NCI-H1105 (cell line): ENCODE data around the gene TSSK1B.
"Not testable (repeated sequence)": the region's sequence is repeated elsewhere in the genome, so short reads cannot be mapped to it uniquely, and the experiment has no call there.

Experiments used
- DNase-seq: peaks from one replicate; lab custom pipeline; 2025; lab: John Stamatoyannopoulos, UW

TSSK1B gene

GRCh38 chr5:113397986-113398385 is 36.8 kb downstream of the TSSK1B start:
- not testable (repeated sequence) for DNase-seq

GRCh38 chr5:113397046-113397445 is 37.7 kb downstream of the TSSK1B start:
- DNase-seq = no peak

GRCh38 chr5:113394658-113395057 is 40.1 kb downstream of the TSSK1B start:
- DNase-seq = no peak

- no peak for DNase-seq
These were observed 44.6 kb downstream of the TSSK1B start for GRCh38 chr5:113390224-113390623.

DNA sequence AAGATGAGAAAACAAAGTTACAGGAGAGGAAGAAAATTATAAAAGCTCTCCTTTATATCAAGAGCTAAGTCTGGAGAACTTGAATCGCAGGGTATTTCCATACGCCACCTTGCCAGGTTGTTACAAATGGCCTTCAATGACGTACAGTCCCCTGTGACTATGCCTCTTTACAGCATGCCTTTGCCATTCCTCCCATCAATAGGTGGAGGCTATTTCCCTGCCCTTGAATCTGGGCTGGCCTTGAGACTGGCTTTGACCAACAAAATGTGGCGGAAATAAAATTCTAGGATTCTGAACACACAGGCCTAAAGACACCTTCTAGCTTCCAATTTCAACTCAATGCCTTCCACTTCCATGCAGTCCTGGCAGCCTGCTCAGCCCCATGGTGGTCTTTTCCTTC is 45.7 kb downstream of the TSSK1B start:
- no peak for DNase-seq

GRCh38 chr5:113387844-113388243 is 46.9 kb downstream of the TSSK1B start:
- no peak for DNase-seq

DNA sequence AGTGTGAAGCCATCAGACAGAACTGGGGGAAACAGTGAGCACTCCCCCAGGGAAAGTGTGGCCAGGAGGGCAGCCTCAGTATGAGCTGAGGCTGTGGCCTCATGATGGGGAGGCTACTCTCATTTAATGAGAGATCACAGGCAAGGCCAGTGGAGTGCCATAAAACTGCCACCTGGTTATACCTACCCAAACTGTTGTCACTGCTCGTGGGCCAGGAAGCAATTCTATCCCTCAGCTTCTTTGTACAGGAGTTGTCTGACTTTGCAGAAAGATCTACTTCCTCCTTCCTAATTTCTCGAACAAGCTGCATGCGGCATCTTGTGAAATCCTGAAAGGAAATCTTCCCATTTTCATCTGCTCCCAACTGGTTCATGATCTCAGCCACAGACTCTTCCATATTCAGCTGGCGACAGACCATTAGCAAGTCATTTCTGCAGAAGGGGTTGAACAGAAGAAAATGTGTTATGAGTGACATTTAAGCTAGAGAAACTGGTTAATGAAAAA is 50.0 kb downstream of the TSSK1B start:
- no peak for DNase-seq

- DNase-seq = no peak
These were observed 52.1 kb downstream of the TSSK1B start for GRCh38 chr5:113382731-113383130.
